HG02970 (cell line): ENCODE data around the gene SHROOM3.

Experiments
- ATAC-seq: cut with Tn5 transposase; IDR thresholded peaks from one replicate; pipeline ENCODE4 v1.9.1; 2021; ENCODE audit warnings: mild to moderate bottlenecking, moderate library complexity, moderate number of reproducible peaks; ENCODE audit not compliant: unreplicated experiment, low FRiP score

The SHROOM3 gene

DNA sequence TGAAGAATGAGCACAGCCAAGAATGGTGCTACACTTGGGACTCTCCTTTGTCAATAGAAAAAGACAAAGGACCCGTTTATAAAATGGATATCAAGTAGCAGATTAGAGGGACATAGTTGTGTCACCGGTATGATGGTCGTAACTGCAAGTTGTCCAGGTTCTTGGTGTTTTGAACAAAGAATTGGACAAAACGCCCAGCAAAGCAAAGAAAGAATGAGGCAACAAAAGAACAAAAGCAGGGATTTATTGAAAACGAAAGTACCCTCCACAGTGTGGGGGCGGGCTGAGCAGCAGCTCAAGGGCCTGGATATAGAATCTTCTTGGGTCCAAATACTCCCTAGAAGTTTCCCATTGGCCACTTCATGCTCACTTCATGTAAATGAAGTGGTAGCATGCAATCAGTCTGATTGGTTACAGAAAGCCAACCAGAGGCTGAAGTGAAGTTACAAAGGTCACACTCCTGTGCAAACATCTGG, 54.7 kb downstream of the SHROOM3 start:
- ATAC-seq = no peak

- ATAC-seq = no peak
Observed at GRCh38 chr4:76492055-76492454, 57.0 kb downstream of the SHROOM3 start.

DNA sequence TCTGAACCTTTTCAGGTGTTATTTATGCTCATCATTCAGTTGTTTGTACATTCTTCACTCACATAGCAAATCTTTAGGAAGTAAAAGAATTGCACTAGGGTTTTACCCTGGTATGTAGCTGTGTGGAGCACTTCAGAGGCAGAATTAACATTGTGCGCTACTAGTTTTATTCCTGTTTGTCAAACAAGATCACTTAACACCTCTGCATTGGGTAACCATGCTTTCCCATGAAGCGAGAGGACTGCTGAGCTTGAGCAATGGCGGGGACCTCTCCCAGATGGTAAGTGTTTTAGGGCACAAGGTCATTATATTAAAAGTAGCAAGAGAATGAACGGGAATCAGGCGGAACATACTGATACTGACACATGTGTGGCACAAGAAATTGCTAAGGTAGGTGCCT, 59.2 kb downstream of the SHROOM3 start:
- ATAC-seq = no peak

GRCh38 chr4:76494871-76495590, 60.0 kb downstream of the SHROOM3 start:
- ATAC-seq = no peak

GRCh38 chr4:76498550-76498949, 63.5 kb downstream of the SHROOM3 start:
- ATAC-seq = no peak

- no peak for ATAC-seq
Observed at GRCh38 chr4:76499461-76499860, 64.4 kb downstream of the SHROOM3 start.

DNA sequence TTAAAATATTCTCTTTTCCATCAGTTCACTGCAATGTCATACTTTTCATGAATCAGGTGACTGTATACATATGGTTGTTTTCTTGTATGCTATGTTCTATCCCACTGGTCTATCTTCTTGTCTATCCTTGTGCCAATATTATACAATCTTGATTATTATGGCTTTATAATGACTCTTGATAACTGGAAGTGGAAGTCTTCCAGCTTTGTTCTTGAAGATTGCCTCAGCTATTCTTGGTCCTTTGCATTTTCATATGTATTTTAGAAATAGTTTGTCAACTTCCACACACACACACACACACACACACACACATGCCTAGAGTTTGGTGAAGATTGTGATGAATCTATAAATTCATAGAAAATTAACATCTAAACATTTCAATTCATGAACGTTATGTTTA, 67.9 kb downstream of the SHROOM3 start:
- no peak for ATAC-seq

DNA sequence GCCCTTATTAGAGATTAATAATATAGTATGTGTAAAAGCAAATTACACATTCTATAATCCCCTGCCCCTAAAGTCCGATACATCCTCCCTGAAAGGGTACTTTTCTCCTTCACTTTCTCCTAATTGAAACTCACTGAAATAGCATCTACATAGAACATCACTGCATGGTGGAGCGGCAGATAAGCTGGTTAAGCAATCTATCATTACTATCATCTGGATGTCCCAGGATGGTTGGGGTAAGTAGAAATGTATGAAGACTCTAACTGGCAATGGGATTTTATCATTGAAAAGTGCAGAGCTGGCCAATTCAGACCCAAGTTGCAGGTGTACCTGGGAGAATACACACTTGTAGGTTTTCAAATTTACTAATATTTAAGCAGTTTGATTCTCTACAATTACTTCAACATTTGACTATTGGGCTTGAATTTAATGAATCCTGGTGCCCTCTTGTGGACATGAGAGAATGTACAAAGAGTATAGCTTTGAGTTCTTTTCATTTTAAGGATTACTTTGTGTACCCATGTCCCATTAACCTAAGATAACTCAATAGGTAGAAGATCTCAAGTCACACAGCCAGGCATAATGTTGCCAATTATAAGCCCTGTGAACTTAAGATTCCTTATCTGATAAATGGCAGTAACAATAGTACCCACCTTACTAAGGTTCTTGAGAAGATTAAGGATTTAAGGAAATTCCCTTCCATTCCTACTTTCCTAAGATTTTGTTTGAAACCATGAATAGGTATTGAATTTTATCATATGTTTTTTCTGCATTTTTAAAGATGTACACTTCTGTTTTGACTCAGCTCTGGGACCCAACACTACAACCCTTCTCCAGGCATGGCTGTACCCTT, 69.8 kb downstream of the SHROOM3 start:
- ATAC-seq = no peak

- no peak for ATAC-seq
Observed at GRCh38 chr4:76511947-76512346, 76.9 kb downstream of the SHROOM3 start.

DNA sequence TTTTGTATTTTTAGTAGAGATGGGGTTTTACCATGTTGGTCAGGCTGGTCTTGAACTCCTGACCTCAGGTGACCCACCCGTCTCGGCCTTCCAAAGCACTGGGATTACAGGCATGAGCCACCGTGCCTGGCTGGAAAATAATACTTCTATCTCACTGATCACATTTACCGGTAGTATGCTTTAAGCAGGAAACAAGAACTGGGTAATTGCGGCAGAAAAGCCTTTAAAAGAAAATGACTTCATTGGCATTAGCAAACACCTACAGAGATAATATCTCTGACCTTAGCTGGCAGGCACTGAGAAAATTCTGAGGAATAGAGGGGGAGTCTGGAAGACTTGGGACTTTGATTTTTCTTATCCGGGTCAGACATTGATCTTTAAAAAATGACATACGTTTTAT, 78.5 kb downstream of the SHROOM3 start:
- ATAC-seq = no peak

DNA sequence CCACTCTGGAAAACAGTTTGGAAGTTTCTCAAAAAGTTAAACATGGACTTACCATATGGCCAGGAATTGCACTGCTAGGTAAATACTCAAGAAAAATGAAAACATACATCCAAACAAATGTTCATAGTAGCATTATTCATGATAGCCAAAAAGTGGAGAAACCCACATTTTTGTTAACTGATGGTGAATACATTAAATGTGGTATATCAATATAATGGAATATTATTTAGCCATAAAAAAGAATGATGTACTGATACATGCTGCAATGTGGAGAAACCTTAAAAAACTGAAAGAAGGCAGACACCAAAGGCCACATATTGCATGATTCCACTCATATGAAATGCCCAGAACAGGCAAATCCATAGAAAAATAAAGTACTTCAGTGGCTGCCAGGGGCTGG, 79.1 kb downstream of the SHROOM3 start:
- ATAC-seq = no peak

GRCh38 chr4:76515975-76516843, 81.2 kb downstream of the SHROOM3 start:
- no peak for ATAC-seq

DNA sequence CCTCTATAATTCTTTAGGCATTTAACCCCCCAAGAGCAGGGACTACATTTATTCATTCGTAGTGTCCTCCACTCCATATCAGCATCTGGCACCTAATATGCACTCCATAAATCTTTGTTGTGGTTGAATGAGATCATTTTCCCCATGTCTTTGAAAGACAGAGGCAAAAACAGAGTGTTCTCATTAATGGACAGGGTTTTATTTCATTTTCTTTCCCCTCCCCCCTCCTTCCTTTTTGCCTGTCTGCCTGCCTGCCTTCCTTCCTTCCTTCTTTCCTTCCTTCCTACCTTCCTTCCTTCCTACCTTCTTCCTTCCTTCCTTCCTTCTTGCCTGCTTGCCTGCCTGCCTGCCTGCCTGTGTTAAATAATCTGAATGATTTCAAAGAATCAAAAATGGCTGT, 83.2 kb downstream of the SHROOM3 start:
- no peak for ATAC-seq

DNA sequence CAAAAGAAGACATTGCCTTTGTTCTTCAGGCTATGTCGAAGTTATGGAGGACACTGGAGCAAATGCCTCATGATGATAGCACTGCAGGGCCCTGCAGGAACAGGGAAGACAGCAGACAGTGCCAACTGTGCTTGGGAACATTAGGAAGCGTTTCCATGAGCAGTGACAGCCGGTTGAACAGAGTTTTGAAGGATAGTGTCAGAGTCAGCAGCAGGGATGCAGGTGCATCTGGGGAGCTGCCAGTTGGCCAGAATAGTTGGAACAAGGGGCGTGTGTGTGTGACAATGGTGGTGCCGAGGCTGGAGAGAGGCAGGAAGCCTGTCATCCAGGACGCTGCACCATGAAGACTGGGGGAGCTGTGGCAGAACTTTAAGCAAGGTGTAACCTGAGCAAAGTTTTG, 88.6 kb downstream of the SHROOM3 start:
- ATAC-seq = no peak

- no peak for ATAC-seq
Observed at GRCh38 chr4:76525751-76526150, 90.7 kb downstream of the SHROOM3 start.

- no peak for ATAC-seq
Observed at GRCh38 chr4:76526585-76526990, 91.6 kb downstream of the SHROOM3 start.

DNA sequence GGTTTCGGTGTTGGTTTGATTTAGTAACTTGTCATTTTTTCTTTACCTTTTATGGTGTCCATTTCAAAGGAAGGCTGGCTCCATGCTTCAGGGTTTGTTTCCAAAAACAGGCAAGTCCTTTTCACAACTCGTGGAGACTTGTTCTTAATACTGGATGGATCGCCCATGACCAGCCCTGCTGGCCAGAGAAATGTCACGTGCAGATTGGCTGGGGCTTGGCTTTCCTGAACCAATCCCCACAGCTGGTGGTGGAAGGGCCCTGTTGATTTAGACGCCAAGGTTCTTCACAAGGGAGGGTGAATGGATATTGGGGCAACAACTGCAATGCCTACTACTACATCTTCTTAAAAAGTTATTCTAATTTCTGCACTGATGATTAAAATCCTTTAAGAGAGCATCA, 92.6 kb downstream of the SHROOM3 start:
- ATAC-seq = no peak

GRCh38 chr4:76531597-76531996, 96.6 kb downstream of the SHROOM3 start:
- ATAC-seq = no peak

GRCh38 chr4:76532805-76533204, 97.8 kb downstream of the SHROOM3 start:
- ATAC-seq = no peak

- ATAC-seq = no peak
Observed at GRCh38 chr4:76533314-76533713, 98.3 kb downstream of the SHROOM3 start.
